ENCODE data around the gene TRIM62.

DNA sequence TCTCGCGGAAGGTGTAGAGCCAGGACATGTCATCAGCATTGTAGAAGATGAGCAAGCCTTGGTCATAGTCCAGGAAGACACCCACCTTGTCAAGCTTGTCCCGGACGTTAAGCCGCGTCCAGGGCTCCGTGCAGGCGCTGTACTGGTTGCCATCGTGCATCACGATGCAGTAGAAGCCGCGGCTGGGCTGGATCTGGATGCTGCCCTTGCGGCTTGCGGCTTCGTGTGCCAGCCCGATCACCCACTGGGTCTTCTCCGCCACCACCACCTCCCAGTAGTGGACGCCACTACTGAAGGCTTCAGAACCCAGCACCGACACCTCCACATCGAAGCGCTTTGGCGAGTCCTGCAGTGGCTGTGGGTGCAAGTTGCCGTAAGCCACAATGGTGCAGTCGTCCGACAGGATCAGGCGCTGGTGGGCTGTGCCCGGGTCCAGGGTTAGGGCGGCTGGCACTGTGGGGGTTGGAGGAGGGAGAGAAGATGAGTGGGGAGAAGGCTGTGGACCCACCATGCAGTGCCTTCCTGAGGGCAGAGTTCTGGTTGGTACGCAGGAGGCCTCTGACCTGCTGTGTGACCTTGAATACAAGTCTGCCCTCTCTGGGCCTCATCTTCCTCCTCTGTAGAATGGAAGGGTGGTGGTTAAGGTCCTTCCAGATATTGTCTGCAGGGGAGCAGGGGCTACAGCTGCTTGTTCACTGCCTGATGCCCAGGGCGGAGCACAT lies 34.4 kb downstream of the TRIM62 start:
- no peak for TF ChIP-seq POLR2A (IDR thresholded peaks at IDR 0.05; ENCODE audit: low read depth, low read length)
- no peak for TF ChIP-seq TAF1 (IDR thresholded peaks at IDR 0.05; ENCODE audit: borderline replicate concordance, low read depth, low read length)
- no peak for TF ChIP-seq POLR2AphosphoS5 (IDR thresholded peaks at IDR 0.05; ENCODE audit: low read depth, low read length)
